HEK293 (cell line): ENCODE measurements around the gene TRAPPC3L.

ENCODE experiments used
- CTCF ChIA-PET: fragments of 350-600 bp; formaldehyde crosslinking; extraction: SDS; loops from one replicate; lab custom pipeline; 2021; ENCODE audit warnings: antibody characterized with exemption; lab: Yijun Ruan, JAX
- POLR2A ChIA-PET: fragments of 300-600 bp; formaldehyde crosslinking; extraction: SDS; loops from one replicate; lab custom pipeline; 2020; ENCODE audit warnings: antibody characterized with exemption, inconsistent platforms; lab: Yijun Ruan, JAX
- H3K27ac ChIP-seq: fragments of 200-500 bp; sonication (Bioruptor generic); 2 replicates; pipeline ENCODE4 v1.5.1; 2014; ENCODE audit warnings: low read depth, low read length, control low read depth, inconsistent platforms; ENCODE audit errors: extremely low read depth
- H3K36me3 ChIP-seq, 2 experiments: fragments of 200-500 bp in 1 of 2; sonication (Bioruptor generic) in 1 of 2; 1 replicate in 1 of 2; 2 replicates in 1 of 2; pipeline ENCODE4 v1.5.1; 2014 to 2017; ENCODE audit warnings: inconsistent platforms in 2 of 2, low read length in 2 of 2; ENCODE audit not compliant: control insufficient read depth in 2 of 2, insufficient read depth in 1 of 2
- H3K4me1 ChIP-seq: fragments of 200-500 bp; sonication (Bioruptor generic); 2 replicates; pipeline ENCODE4 v1.5.1; 2014; ENCODE audit warnings: mild to moderate bottlenecking, low read length, inconsistent platforms; ENCODE audit not compliant: control insufficient read depth, insufficient read depth
- H3K4me3 ChIP-seq: 2 replicates; pipeline ENCODE4 v1.5.1; 2011; ENCODE audit warnings: low read depth, mild to moderate bottlenecking, control low read depth, low read length, moderate library complexity
- H3K9me3 ChIP-seq: fragments of 200-500 bp; sonication (Bioruptor generic); 2 replicates; pipeline ENCODE4 v1.5.1; 2014; ENCODE audit warnings: low read depth, low read length, inconsistent platforms; ENCODE audit not compliant: control insufficient read depth, insufficient read depth
- HOXC10 ChIP-seq: sonication (generic); formaldehyde crosslinking; IDR thresholded peaks from 2 replicates; pipeline ENCODE4 v1.8.1; 2023; ENCODE audit warnings: mild to moderate bottlenecking, missing genetic modification reagents
- KLF7 ChIP-seq: fragments of 450-650 bp; formaldehyde crosslinking; IDR thresholded peaks from 2 replicates; pipeline ENCODE4 v1.5.1; 2016; ENCODE audit warnings: missing biosample characterization, missing genetic modification characterization, borderline replicate concordance
- MZF1 ChIP-seq: fragments of 450-650 bp; formaldehyde crosslinking; IDR thresholded peaks from 2 replicates; pipeline ENCODE4 v1.5.1; 2017; ENCODE audit warnings: missing biosample characterization, missing genetic modification characterization, borderline replicate concordance
- SALL2 ChIP-seq: fragments of 450-650 bp; formaldehyde crosslinking; IDR thresholded peaks from 2 replicates; pipeline ENCODE4 v1.5.0; 2017; ENCODE audit warnings: missing biosample characterization, mild to moderate bottlenecking, missing genetic modification characterization, borderline replicate concordance
- ZBTB21 ChIP-seq: fragments of 450-650 bp; formaldehyde crosslinking; IDR thresholded peaks from 2 replicates; pipeline ENCODE4 v1.5.1; 2017; ENCODE audit warnings: missing biosample characterization, missing genetic modification characterization
- ZFP3 ChIP-seq: fragments of 450-650 bp; formaldehyde crosslinking; IDR thresholded peaks from 2 replicates; pipeline ENCODE4 v1.5.1; 2016; ENCODE audit warnings: low read depth, missing biosample characterization, missing genetic modification characterization
- ZNF169 ChIP-seq: fragments of 450-650 bp; formaldehyde crosslinking; IDR thresholded peaks from 2 replicates; pipeline ENCODE4 v1.5.1; 2016; ENCODE audit warnings: missing biosample characterization, missing genetic modification characterization
- ZNF184 ChIP-seq: fragments of 450-650 bp; IDR thresholded peaks from 2 replicates; pipeline ENCODE4 v1.5.1; 2018; ENCODE audit warnings: missing biosample characterization, mild to moderate bottlenecking, missing genetic modification characterization
- ZNF202 ChIP-seq: fragments of 450-650 bp; formaldehyde crosslinking; IDR thresholded peaks from 2 replicates; pipeline ENCODE4 v1.5.1; 2016; ENCODE audit warnings: missing biosample characterization, missing genetic modification characterization, borderline replicate concordance
- ZNF354C ChIP-seq: fragments of 450-650 bp; formaldehyde crosslinking; IDR thresholded peaks from 2 replicates; pipeline ENCODE4 v1.5.1; 2016; ENCODE audit warnings: missing biosample characterization, missing genetic modification characterization, low read depth, borderline replicate concordance
- ZNF404 ChIP-seq: fragments of 450-650 bp; formaldehyde crosslinking; IDR thresholded peaks from 2 replicates; pipeline ENCODE4 v1.5.1; 2017; ENCODE audit warnings: missing biosample characterization, missing genetic modification characterization
- ZNF521 ChIP-seq: fragments of 450-650 bp; formaldehyde crosslinking; IDR thresholded peaks from 2 replicates; pipeline ENCODE4 v1.5.1; 2017; ENCODE audit warnings: missing biosample characterization, mild to moderate bottlenecking, missing genetic modification characterization
- ZNF629 ChIP-seq: fragments of 450-650 bp; formaldehyde crosslinking; IDR thresholded peaks from 2 replicates; pipeline ENCODE4 v1.5.1; 2017; ENCODE audit warnings: missing biosample characterization, missing genetic modification characterization
- ZNF658 ChIP-seq: fragments of 450-650 bp; formaldehyde crosslinking; IDR thresholded peaks from 2 replicates; pipeline ENCODE4; 2016; ENCODE audit warnings: missing biosample characterization, missing genetic modification characterization
- ZNF664 ChIP-seq: fragments of 450-650 bp; formaldehyde crosslinking; IDR thresholded peaks from 2 replicates; pipeline ENCODE4 v1.5.1; 2016; ENCODE audit warnings: missing biosample characterization, missing genetic modification characterization
- ZNF785 ChIP-seq: fragments of 450-650 bp; formaldehyde crosslinking; IDR thresholded peaks from 2 replicates; pipeline ENCODE4 v1.5.1; 2016; ENCODE audit warnings: missing biosample characterization, missing genetic modification characterization
- ZNF791 ChIP-seq: fragments of 450-650 bp; formaldehyde crosslinking; IDR thresholded peaks from 2 replicates; pipeline ENCODE4 v1.5.1; 2016; ENCODE audit warnings: missing biosample characterization, missing genetic modification characterization
- ZSCAN16 ChIP-seq: fragments of 450-650 bp; formaldehyde crosslinking; IDR thresholded peaks from 2 replicates; pipeline ENCODE4 v1.5.1; 2016; ENCODE audit warnings: missing biosample characterization, missing genetic modification characterization
- ZSCAN30 ChIP-seq: fragments of 450-650 bp; IDR thresholded peaks from 2 replicates; pipeline ENCODE4 v1.5.1; 2018; ENCODE audit warnings: missing biosample characterization, mild to moderate bottlenecking, missing genetic modification characterization, moderate library complexity
- TF ChIP-seq, protein P1 (sequence below): fragments of 450-650 bp; formaldehyde crosslinking; IDR thresholded peaks from 2 replicates; pipeline ENCODE4 v1.5.1; 2016; ENCODE audit warnings: missing biosample characterization, missing genetic modification characterization
- TF ChIP-seq, protein P2 (sequence below): fragments of 450-650 bp; formaldehyde crosslinking; IDR thresholded peaks from 2 replicates; pipeline ENCODE4 v1.5.1; 2017; ENCODE audit warnings: missing biosample characterization, missing genetic modification characterization
- TF ChIP-seq, protein P3 (sequence below): fragments of 450-650 bp; formaldehyde crosslinking; IDR thresholded peaks from 2 replicates; pipeline ENCODE4 v1.5.1; 2016; ENCODE audit warnings: missing biosample characterization, missing genetic modification characterization
- TF ChIP-seq, protein P4 (sequence below): fragments of 450-650 bp; formaldehyde crosslinking; IDR thresholded peaks from 2 replicates; pipeline ENCODE4 v1.5.1; 2016; ENCODE audit warnings: missing biosample characterization, missing genetic modification characterization

The TRAPPC3L gene

DNA sequence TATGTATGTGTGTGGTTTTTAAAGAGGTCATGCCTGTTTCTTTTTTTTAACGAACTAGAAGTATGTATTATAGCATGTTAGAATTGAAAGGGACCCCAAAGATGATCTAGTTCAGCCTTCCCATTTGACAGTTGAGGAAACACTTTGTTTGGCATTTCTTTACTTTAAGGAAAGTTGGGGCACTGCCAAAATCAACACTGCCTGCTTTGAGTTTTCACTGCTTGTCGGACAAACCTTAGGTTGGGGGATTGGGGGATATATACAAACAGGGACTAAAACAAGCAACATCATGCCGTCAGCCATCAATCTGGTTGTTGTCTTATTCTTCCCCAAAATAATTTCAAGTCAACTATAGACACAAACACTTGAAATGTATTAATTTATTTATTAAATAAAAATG is 98.4 kb downstream of the TRAPPC3L start:
- Histone ChIP-seq H3K4me3 (no peak overlapping the region), H3K9me3 (no peaks in the 10 kb centered on the region), H3K36me3 (no peaks in the 10 kb centered on the region), H3K27ac (no peak overlapping the region), H3K4me1 (peaks cover 14% of the 10 kb centered on the region)
- POLR2A ChIA-PET = interaction anchor here (1.5 kb wide), 1 partner anchor 124 kb away, joined by 6 read pairs; the partner anchor contains the start of gene RWDD1
- CTCF ChIA-PET = interaction anchor here (0.6 to 6.8 kb wide), 7 partner anchors 54 to 394 kb away, joined by 3 to 47 read pairs (median 4); partner anchors contain the start of gene CALHM5
- TF ChIP-seq MZF1 (tag by site-specific recombination) (peak; percentile 79), SALL2 (tag by site-specific recombination) (no peak), ZNF664 (tag by site-specific recombination) (0 out of 2 replicates have a peak, but pooled peaks have one; percentile 7)

DNA sequence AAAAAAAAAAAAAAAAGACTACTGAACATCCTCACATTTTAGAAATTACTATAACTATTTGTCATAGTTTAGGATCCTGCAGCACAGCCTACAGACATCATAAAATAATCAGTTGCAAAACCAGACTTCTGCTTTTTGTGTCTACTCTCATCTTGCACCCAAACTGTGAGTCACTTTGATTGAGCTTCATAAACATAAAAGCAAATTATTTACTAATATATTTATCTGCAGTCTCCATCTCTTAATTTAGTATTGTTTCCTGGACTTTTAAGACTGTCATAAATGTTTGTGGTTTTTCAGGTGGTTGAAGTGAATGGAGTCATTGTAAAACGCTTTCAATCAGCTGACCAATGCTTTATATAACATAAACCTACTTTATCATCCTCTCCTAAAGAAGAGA is 99.1 kb downstream of the TRAPPC3L start:
- Histone ChIP-seq H3K4me1 (peaks cover 14% of the 10 kb centered on the region), H3K27ac (no peak overlapping the region), H3K36me3 (no peaks in the 10 kb centered on the region), H3K4me3 (no peak overlapping the region), H3K9me3 (no peaks in the 10 kb centered on the region)
- ChIA-PET CTCF (interaction anchor here (0.6 to 6.8 kb wide), 9 partner anchors 9 to 393 kb away, joined by 3 to 47 read pairs (median 4); partner anchors contain the start of gene CALHM5), POLR2A (interaction anchor here (1.5 kb wide), 1 partner anchor 125 kb away, joined by 6 read pairs; the partner anchor contains the start of gene RWDD1)
- TF ChIP-seq ZNF791 = no peak
- TF ChIP-seq ZSCAN30 (tag by site-specific recombination) = no peak
- no peak for TF ChIP-seq ZNF354C (tag by site-specific recombination)
- TF ChIP-seq KLF7 = no peak
- TF ChIP-seq HOXC10 = no peak
- no peak for TF ChIP-seq ZNF521 (tag by site-specific recombination)
- TF ChIP-seq ZFP3 (tag by site-specific recombination) = no peak
- TF ChIP-seq ZNF629 = no peak
- no peak for TF ChIP-seq ZNF169 (tag by site-specific recombination)
- TF ChIP-seq, protein P1, sequence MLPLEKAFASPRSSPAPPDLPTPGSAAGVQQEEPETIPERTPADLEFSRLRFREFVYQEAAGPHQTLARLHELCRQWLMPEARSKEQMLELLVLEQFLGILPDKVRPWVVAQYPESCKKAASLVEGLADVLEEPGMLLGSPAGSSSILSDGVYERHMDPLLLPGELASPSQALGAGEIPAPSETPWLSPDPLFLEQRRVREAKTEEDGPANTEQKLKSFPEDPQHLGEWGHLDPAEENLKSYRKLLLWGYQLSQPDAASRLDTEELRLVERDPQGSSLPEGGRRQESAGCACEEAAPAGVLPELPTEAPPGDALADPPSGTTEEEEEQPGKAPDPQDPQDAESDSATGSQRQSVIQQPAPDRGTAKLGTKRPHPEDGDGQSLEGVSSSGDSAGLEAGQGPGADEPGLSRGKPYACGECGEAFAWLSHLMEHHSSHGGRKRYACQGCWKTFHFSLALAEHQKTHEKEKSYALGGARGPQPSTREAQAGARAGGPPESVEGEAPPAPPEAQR = no peak
- TF ChIP-seq ZNF404 (tag by site-specific recombination) = no peak
- no peak for TF ChIP-seq ZNF785 (tag by site-specific recombination)
- TF ChIP-seq ZSCAN16 = no peak
- TF ChIP-seq ZNF658 (tag by site-specific recombination) = no peak
- no peak for TF ChIP-seq ZBTB21 (tag by site-specific recombination)
- TF ChIP-seq, protein P2, sequence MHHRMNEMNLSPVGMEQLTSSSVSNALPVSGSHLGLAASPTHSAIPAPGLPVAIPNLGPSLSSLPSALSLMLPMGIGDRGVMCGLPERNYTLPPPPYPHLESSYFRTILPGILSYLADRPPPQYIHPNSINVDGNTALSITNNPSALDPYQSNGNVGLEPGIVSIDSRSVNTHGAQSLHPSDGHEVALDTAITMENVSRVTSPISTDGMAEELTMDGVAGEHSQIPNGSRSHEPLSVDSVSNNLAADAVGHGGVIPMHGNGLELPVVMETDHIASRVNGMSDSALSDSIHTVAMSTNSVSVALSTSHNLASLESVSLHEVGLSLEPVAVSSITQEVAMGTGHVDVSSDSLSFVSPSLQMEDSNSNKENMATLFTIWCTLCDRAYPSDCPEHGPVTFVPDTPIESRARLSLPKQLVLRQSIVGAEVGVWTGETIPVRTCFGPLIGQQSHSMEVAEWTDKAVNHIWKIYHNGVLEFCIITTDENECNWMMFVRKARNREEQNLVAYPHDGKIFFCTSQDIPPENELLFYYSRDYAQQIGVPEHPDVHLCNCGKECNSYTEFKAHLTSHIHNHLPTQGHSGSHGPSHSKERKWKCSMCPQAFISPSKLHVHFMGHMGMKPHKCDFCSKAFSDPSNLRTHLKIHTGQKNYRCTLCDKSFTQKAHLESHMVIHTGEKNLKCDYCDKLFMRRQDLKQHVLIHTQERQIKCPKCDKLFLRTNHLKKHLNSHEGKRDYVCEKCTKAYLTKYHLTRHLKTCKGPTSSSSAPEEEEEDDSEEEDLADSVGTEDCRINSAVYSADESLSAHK (tag by site-specific recombination) = no peak
- TF ChIP-seq ZNF202 (tag by site-specific recombination) = no peak
- TF ChIP-seq ZNF184 = no peak
- TF ChIP-seq, protein P3, sequence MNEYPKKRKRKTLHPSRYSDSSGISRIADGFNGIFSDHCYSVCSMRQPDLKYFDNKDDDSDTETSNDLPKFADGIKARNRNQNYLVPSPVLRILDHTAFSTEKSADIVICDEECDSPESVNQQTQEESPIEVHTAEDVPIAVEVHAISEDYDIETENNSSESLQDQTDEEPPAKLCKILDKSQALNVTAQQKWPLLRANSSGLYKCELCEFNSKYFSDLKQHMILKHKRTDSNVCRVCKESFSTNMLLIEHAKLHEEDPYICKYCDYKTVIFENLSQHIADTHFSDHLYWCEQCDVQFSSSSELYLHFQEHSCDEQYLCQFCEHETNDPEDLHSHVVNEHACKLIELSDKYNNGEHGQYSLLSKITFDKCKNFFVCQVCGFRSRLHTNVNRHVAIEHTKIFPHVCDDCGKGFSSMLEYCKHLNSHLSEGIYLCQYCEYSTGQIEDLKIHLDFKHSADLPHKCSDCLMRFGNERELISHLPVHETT = no peak
- TF ChIP-seq, protein P4, sequence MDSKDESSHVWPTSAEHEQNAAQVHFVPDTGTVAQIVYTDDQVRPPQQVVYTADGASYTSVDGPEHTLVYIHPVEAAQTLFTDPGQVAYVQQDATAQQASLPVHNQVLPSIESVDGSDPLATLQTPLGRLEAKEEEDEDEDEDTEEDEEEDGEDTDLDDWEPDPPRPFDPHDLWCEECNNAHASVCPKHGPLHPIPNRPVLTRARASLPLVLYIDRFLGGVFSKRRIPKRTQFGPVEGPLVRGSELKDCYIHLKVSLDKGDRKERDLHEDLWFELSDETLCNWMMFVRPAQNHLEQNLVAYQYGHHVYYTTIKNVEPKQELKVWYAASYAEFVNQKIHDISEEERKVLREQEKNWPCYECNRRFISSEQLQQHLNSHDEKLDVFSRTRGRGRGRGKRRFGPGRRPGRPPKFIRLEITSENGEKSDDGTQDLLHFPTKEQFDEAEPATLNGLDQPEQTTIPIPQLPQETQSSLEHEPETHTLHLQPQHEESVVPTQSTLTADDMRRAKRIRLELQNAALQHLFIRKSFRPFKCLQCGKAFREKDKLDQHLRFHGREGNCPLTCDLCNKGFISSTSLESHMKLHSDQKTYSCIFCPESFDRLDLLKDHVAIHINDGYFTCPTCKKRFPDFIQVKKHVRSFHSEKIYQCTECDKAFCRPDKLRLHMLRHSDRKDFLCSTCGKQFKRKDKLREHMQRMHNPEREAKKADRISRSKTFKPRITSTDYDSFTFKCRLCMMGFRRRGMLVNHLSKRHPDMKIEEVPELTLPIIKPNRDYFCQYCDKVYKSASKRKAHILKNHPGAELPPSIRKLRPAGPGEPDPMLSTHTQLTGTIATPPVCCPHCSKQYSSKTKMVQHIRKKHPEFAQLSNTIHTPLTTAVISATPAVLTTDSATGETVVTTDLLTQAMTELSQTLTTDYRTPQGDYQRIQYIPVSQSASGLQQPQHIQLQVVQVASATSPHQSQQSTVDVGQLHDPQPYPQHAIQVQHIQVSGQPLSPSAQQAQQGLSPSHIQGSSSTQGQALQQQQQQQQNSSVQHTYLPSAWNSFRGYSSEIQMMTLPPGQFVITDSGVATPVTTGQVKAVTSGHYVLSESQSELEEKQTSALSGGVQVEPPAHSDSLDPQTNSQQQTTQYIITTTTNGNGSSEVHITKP (tag by site-specific recombination) = no peak
